Cortex of kidney (tissue), 1 donor: ENCODE measurements around the gene OPCML.

Source experiments
- DNase-seq: peaks from one replicate; lab custom pipeline; 2025; lab: John Stamatoyannopoulos, UW

OPCML gene

GRCh38 chr11:132790971-132791370 lies 741.3 kb downstream of the OPCML start:
- DNase-seq = no peak

- no peak for DNase-seq
These were observed 741.8 kb downstream of the OPCML start for GRCh38 chr11:132790466-132790865.

DNA sequence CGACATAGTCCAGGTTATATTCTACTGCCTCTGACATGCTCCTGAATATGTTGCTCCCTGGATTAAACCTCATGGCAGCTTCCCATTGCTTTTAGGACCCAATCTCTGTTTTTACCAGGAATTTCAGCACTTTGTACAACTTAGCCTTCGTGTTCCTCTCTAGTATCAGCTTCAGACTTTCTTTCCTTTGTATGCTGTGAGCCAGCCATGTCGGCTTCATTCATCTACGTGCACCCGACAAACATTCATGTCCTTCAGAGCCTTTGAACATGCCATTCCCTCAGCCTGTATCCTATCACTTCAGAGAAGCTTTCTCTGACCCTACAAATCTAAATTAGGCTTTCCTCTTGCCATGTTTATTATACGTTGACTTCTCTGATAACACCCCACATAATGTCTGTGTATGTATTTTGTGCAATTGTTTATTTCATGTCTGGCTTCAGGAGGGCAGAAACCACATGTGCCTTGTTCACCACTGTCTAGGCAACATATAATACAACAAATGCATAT lies 743.4 kb downstream of the OPCML start:
- no peak for DNase-seq

GRCh38 chr11:132785878-132786277 lies 746.4 kb downstream of the OPCML start:
- no peak for DNase-seq

DNA sequence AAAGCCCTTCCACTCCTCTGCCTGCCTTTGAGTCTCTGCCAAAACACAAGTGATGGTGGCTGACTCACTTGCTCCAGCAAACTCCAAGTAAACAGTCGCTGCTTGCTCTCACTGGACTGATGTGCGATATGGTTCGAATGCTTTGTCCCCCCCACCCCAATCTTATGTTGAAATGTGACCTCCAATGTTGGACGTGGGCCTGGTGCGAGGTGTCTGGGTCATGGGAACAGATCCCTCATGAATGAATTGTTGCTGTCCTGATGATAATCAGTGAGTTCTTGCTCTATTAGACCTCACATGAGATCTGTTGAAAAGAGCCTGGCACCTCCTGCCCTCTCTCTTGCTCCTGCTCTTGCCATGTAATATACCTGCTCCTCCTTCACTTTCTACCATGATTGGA lies 747.9 kb downstream of the OPCML start:
- no peak for DNase-seq

DNA sequence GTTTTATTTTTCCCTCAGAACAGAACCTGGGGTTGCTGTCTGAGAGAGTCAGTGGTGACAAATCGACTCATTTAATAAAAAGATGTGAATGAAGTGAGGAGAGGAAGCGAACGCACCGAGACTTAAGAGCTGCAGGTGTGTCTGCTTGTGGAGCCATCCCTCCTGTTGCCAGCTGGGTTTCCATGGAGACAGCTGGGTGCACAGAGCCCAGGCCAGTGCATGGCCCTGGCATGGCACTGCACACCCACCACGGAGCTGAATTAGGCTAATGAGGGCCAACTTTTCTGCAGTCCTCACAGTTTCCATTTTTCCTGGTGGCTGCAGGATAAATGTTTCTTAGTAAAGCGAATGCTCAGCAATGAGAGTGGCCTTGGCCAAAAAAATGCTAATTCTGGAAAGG lies 750.2 kb downstream of the OPCML start:
- no peak for DNase-seq

DNA sequence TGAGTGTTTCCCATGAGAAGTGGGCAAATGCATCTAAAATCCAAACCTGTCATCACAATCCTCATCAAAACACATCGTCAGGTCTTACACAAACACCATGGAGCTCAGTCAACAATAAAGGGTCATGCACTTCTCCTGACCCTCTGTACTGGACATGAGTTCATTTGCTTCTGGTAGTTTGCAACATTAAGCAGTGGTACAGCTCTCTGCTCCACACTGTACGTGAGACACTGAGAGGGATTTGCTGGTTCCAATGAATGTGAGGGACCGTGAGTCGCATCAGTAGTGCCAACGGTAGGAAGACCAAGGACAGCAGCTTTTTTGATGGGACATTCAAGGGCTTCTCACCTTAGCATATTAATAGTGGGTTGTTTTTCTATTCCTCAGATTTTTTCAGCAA lies 752.3 kb downstream of the OPCML start:
- DNase-seq = no peak

- DNase-seq = no peak
These were observed 752.8 kb downstream of the OPCML start for GRCh38 chr11:132779497-132779896.

DNA sequence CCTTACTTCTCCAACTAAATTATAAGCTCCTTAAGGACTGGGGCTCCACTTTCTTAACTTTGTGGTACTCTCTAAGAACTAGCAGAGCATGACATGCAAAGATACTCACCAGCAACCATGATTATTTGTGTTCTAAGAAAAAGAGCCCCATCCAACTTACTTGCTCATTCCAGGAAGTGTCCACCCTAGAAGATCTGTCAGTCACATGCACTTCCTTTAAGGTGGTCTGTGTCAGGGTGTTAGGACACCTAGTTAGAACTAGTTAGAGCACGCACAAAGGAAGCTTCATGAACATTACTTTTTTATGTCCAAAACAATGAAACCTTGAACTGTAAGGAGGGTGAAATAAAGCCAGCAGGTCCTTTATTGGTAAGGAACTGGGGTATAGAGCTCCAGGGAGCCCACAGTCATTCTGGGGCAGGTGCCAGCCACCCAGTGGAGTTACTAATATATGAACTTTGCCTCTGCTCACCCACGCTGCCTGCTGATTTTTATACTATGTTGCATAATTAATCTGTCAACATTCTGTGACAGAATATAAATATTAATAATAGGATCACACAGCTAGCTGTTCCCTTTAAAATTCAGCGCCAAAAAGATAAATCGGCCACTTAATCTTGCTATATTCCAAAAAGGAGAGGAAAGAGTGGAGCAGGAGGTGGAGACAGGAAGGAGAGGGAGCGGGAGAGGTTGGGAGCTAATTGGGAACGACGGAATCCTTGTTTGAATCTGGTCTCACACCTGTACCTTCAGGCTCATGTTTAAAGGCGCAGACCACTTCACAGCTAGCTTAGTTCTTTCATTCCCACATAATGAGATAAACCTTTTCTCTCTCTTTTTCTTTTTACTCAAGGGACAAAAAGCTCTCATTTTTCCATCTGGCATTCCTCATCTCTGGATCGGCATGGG lies 755.0 kb downstream of the OPCML start:
- DNase-seq = no peak

GRCh38 chr11:132773751-132774150 lies 758.5 kb downstream of the OPCML start:
- no peak for DNase-seq

GRCh38 chr11:132772703-132773545 lies 759.4 kb downstream of the OPCML start:
- DNase-seq = no peak

DNA sequence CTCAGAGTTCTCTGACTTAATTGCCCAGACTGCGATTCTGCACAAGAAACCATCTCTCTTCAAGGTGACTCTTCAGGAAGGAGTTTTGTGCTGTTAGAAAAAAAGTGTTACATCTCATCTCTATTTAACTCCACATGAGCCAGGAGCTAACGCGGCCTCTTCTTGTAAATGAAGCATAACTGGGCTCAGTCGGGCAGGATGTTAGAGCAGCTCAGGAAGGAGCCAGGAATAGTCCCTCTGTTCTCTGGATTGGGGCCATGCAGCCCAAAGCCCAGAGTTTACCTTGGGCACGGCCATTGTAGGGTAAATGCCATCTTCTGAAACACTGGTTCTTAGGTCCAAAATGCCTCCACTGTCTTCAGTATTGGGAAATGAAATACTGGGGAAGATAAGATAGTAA lies 760.6 kb downstream of the OPCML start:
- no peak for DNase-seq

DNA sequence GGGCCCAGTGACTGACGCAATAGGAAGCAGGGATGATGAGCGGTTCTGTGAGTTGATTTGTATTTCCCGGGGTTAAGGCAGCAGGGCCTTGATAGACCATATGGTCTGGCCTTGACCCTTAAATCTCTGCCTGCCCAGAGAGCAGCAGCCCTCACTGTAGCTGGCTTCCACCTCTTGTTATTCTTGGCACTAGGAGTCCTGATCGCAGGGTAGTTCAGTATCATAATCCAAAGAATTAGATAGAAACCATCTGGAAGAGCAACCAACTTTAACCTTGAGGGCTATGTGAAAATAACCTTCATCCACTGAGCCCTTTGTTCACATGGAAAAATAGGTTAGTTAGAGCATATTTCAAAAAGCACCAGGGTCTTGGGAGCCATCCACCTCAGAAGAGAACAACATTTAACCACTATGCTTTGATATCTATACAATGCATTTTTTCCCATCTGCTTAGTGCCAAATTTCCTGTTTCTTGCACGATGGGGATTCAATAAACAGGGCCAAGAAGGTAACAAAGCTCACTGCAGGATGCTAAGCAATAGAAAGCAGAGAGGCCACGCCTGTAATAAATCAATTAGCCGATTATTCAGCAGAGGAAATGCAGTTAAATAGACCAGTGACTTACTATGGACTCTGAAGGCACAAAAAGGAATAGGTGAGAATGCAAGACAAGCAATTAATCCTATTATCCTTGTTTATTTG lies 761.3 kb downstream of the OPCML start:
- no peak for DNase-seq

DNA sequence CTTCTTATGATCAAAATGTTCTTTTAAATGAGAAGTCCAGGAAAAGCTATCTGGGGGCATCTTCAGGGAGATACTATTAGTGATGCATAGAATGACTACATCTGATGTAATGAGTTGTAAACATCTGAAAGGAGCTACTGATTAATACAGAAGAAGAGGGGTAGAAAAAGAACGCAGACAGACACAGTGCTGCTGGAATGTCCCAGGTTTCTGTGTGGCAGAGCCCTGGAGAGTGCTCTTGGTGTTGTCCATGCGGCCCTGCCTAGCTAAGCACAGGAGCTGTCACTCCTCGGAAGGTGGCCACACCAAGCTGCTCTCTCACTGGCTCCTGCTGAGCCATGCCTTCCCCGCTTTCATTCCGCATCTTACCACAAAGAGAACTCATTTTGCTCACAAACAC lies 768.8 kb downstream of the OPCML start:
- DNase-seq = no peak

DNA sequence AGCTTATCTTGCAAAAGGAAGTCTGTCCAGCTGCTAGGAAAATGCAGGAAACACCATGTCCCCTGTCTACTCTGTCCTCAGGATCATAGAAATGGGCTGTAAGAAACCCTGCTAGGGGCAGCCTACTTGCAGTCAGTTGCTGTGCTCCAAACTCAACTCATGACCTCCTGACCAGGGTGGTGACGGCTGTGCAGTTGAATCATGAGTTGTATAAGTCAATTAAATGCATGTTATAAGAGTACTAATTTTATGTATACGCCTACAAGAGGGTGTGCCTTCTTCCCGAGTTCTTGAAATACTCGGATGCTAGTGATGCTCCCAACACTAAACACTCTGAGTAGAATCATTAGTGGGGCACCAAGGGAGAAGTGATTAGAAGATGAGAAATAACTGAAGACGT lies 776.4 kb downstream of the OPCML start:
- no peak for DNase-seq

DNA sequence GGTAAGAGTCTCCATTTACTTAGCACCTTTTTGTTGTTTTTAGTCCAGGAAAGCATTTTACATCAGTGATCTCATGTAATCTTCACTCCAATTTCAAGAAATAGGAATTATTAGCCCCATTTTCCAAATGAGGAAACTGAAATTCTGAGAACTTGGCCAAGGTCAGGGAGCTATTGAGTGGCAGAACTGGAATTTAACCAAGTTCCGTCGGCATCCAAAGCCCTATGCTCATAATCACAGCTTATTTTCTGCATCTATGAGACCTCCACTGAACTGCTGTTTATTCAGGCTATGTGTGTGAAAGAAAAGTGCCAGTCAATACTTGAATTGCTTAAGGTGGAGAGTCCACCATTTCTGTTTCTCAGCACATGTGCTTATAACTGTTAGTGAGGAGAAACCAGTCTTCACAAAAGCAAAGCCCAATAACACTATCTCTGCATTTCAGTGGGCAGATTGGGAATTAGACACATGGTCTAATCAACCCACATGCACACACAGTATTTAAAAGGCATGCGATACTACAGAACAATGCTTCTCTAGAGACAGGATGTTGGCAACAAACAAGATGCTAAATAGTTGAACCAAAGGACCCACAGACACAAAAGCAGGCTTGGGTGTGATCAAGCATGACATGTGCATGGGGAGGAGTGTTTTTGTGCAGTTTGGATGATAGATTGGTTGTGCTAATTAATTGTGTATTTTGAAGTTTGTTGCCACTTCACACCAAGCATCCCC lies 780.6 kb downstream of the OPCML start:
- no peak for DNase-seq

DNA sequence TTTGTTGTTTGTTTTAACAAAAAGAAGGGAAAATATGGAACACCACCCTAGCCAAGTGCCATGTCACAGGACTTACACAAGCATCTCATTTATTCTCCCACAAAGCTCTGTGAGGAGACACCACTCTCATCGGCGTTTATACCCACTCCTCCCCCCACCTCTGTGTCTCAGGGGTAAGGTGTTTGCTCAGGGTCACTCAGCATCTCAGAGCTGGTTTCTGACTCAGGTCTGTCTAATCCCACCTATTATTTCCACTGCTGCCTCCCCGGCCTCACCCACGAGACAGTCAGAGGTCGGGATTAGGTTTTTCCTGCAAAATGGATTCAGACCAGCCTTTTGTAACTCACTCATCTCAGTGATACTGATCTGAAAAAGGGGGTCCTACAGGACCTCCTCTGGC lies 786.0 kb downstream of the OPCML start:
- no peak for DNase-seq

GRCh38 chr11:132745306-132745705 lies 787.0 kb downstream of the OPCML start:
- DNase-seq = no peak

DNA sequence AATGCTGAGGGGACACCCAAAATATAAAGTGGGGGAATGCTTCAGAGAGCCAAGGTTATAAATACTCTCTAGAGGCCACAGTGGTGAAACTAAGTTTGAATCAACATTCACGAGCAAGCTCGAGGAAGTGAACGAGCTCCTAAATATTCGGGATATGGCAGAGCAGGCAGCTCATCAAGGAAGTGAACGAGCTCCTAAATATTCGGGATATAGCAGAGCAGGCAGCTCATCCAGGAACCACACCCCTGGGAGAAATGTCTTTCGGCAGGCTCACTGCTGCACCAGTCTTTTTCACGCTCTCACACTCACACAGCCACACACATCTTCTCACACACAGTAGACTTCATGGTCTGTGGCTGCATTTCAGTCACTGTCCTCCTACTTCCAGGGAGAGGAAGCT lies 787.5 kb downstream of the OPCML start:
- no peak for DNase-seq

DNA sequence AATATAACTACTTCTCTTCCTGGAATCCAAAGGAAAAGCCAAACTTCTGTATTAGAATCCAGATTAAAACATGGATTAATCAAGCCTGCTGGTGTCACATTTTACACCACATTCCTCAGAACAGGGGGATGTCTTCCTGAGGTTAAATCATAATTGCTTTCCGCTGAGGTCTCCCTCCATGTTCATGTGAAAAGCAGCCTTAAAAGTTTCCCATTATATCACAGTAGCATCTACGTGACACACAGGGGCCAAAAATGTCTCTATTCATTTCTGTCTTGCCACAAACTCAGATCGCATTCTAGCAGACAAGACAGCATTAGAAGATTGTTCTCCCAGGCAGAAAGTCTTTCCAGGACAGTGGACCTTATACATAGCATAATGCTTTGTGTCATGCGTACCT lies 788.7 kb downstream of the OPCML start:
- no peak for DNase-seq

- no peak for DNase-seq
These were observed 789.4 kb downstream of the OPCML start for GRCh38 chr11:132742929-132743328.

- no peak for DNase-seq
These were observed 798.1 kb downstream of the OPCML start for GRCh38 chr11:132734217-132734616.
